ENCODE measurements around the gene OPRM1.

GRCh38 chr6:154002894-154003293, 36.1 kb upstream of the OPRM1 start:
- no peak for TF ChIP-seq CTCF (IDR thresholded peaks at IDR 0.05)
- TF ChIP-seq POLR2A (IDR thresholded peaks at IDR 0.05) = no peak

All from ovary (tissue), 3 donors.